HEK293 (cell line): Measurements from ENCODE around the gene MICU1.
"Not testable (repeated sequence)": the region's sequence is repeated elsewhere in the genome, so short reads cannot be mapped to it uniquely, and the experiment has no call there.

Experiments used
- CTCF ChIA-PET: fragments of 350-600 bp; formaldehyde crosslinking; extraction: SDS; loops from one replicate; lab custom pipeline; 2021; ENCODE audit warnings: antibody characterized with exemption; lab: Yijun Ruan, JAX
- POLR2A ChIA-PET: fragments of 300-600 bp; formaldehyde crosslinking; extraction: SDS; loops from one replicate; lab custom pipeline; 2020; ENCODE audit warnings: antibody characterized with exemption, inconsistent platforms; lab: Yijun Ruan, JAX
- H3K27ac ChIP-seq: fragments of 200-500 bp; sonication (Bioruptor generic); 2 replicates; pipeline ENCODE4 v1.5.1; 2014; ENCODE audit warnings: low read depth, low read length, control low read depth, inconsistent platforms; ENCODE audit errors: extremely low read depth
- H3K36me3 ChIP-seq, 2 experiments: fragments of 200-500 bp in 1 of 2; sonication (Bioruptor generic) in 1 of 2; 1 replicate in 1 of 2; 2 replicates in 1 of 2; pipeline ENCODE4 v1.5.1; 2014 to 2017; ENCODE audit warnings: inconsistent platforms in 2 of 2, low read length in 2 of 2; ENCODE audit not compliant: control insufficient read depth in 2 of 2, insufficient read depth in 1 of 2
- H3K4me1 ChIP-seq: fragments of 200-500 bp; sonication (Bioruptor generic); 2 replicates; pipeline ENCODE4 v1.5.1; 2014; ENCODE audit warnings: mild to moderate bottlenecking, low read length, inconsistent platforms; ENCODE audit not compliant: control insufficient read depth, insufficient read depth
- H3K4me3 ChIP-seq: 2 replicates; pipeline ENCODE4 v1.5.1; 2011; ENCODE audit warnings: low read depth, mild to moderate bottlenecking, control low read depth, low read length, moderate library complexity
- H3K9me3 ChIP-seq: fragments of 200-500 bp; sonication (Bioruptor generic); 2 replicates; pipeline ENCODE4 v1.5.1; 2014; ENCODE audit warnings: low read depth, low read length, inconsistent platforms; ENCODE audit not compliant: control insufficient read depth, insufficient read depth
- BCL11B ChIP-seq: fragments of 450-650 bp; formaldehyde crosslinking; IDR thresholded peaks from 2 replicates; pipeline ENCODE4 v1.5.1; 2016; ENCODE audit warnings: low read depth, missing biosample characterization, missing genetic modification characterization
- EGR2 ChIP-seq: fragments of 450-650 bp; formaldehyde crosslinking; IDR thresholded peaks from 2 replicates; pipeline ENCODE4 v1.5.1; 2016; ENCODE audit warnings: low read depth, missing biosample characterization, missing genetic modification characterization
- KLF16 ChIP-seq: fragments of 450-650 bp; formaldehyde crosslinking; IDR thresholded peaks from 2 replicates; pipeline ENCODE4 v1.5.1; 2017; ENCODE audit warnings: missing biosample characterization, missing genetic modification characterization
- KLF8 ChIP-seq: fragments of 450-650 bp; formaldehyde crosslinking; IDR thresholded peaks from 2 replicates; pipeline ENCODE4 v1.5.1; 2016; ENCODE audit warnings: missing biosample characterization, missing genetic modification characterization
- MEIS1 ChIP-seq: sonication (generic); formaldehyde crosslinking; IDR thresholded peaks from 2 replicates; pipeline ENCODE4 v1.8.1; 2022; ENCODE audit warnings: missing genetic modification reagents, mild to moderate bottlenecking, borderline replicate concordance
- YY1 ChIP-seq: fragments of 450-650 bp; formaldehyde crosslinking; IDR thresholded peaks from 2 replicates; pipeline ENCODE4 v1.5.1; 2018; ENCODE audit warnings: missing biosample characterization, missing genetic modification characterization
- ZBTB7A ChIP-seq: fragments of 450-650 bp; formaldehyde crosslinking; IDR thresholded peaks from 2 replicates; pipeline ENCODE4 v1.5.1; 2016; ENCODE audit warnings: low read depth, missing biosample characterization, missing genetic modification characterization
- ZFP3 ChIP-seq: fragments of 450-650 bp; formaldehyde crosslinking; IDR thresholded peaks from 2 replicates; pipeline ENCODE4 v1.5.1; 2016; ENCODE audit warnings: low read depth, missing biosample characterization, missing genetic modification characterization
- ZNF138 ChIP-seq: fragments of 450-650 bp; formaldehyde crosslinking; IDR thresholded peaks from 2 replicates; pipeline ENCODE4 v1.5.1; 2016; ENCODE audit warnings: missing biosample characterization, missing genetic modification characterization, borderline replicate concordance
- ZNF140 ChIP-seq: fragments of 450-650 bp; formaldehyde crosslinking; IDR thresholded peaks from 2 replicates; pipeline ENCODE4 v1.5.1; 2016; ENCODE audit warnings: missing biosample characterization, missing genetic modification characterization
- ZNF175 ChIP-seq: fragments of 450-650 bp; formaldehyde crosslinking; IDR thresholded peaks from 2 replicates; pipeline ENCODE4 v1.5.1; 2016; ENCODE audit warnings: missing biosample characterization, missing genetic modification characterization
- ZNF473 ChIP-seq: fragments of 450-650 bp; formaldehyde crosslinking; IDR thresholded peaks from 2 replicates; pipeline ENCODE4 v1.5.1; 2017; ENCODE audit warnings: missing biosample characterization, missing genetic modification characterization
- ZNF549 ChIP-seq: fragments of 450-650 bp; IDR thresholded peaks from 2 replicates; pipeline ENCODE4 v1.5.1; 2018; ENCODE audit warnings: missing biosample characterization, missing genetic modification characterization, mild to moderate bottlenecking, inconsistent platforms, moderate library complexity
- ZSCAN16 ChIP-seq: fragments of 450-650 bp; formaldehyde crosslinking; IDR thresholded peaks from 2 replicates; pipeline ENCODE4 v1.5.1; 2016; ENCODE audit warnings: missing biosample characterization, missing genetic modification characterization
- TF ChIP-seq, protein P1 (sequence below): fragments of 450-650 bp; formaldehyde crosslinking; IDR thresholded peaks from 2 replicates; pipeline ENCODE4 v1.5.1; 2016; ENCODE audit warnings: missing biosample characterization, missing genetic modification characterization
- TF ChIP-seq, protein P2 (sequence below): fragments of 450-650 bp; IDR thresholded peaks from 2 replicates; pipeline ENCODE4 v1.5.1; 2018; ENCODE audit warnings: missing biosample characterization, missing genetic modification characterization
- TF ChIP-seq, protein P3 (sequence below): fragments of 450-650 bp; formaldehyde crosslinking; IDR thresholded peaks from 2 replicates; pipeline ENCODE4 v1.5.1; 2016; ENCODE audit warnings: missing biosample characterization, missing genetic modification characterization
- TF ChIP-seq, protein P4 (sequence below): fragments of 450-650 bp; formaldehyde crosslinking; IDR thresholded peaks from 2 replicates; pipeline ENCODE4 v1.5.1; 2016; ENCODE audit warnings: missing biosample characterization, missing genetic modification characterization

MICU1 gene

DNA sequence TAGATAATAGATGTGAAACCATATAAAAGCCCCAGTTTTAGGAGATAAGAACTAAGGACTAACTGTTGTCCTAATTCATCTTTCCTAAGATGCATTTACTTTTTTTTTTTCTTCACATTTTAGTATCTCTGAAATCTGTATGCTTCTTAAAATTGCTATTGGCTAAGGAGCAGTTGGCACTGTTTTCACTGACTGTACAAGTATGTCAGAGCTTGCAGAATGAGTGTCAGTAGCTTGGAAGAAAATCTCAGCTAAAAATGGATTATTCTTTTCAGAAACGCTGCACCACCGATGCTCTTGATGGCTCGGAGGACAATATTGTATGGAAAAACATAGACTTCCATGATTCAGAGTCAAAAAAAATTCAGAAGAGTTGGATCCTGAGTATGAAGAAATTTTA is 180.0 kb downstream of the MICU1 start (continued):
- TF ChIP-seq ZFP3 (no peak), ZNF175 (no peak), EGR2 (tag by site-specific recombination) (no peak), MEIS1 (CRISPR knock-in tag) (no peak), YY1 (tag by site-specific recombination) (no peak), ZNF140 (tag by site-specific recombination) (no peak), ZSCAN16 (tag by site-specific recombination) (no peak), BCL11B (tag by site-specific recombination) (no peak)
- TF ChIP-seq, protein P1, sequence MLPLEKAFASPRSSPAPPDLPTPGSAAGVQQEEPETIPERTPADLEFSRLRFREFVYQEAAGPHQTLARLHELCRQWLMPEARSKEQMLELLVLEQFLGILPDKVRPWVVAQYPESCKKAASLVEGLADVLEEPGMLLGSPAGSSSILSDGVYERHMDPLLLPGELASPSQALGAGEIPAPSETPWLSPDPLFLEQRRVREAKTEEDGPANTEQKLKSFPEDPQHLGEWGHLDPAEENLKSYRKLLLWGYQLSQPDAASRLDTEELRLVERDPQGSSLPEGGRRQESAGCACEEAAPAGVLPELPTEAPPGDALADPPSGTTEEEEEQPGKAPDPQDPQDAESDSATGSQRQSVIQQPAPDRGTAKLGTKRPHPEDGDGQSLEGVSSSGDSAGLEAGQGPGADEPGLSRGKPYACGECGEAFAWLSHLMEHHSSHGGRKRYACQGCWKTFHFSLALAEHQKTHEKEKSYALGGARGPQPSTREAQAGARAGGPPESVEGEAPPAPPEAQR (tag by site-specific recombination): no peak
- TF ChIP-seq, protein P2, sequence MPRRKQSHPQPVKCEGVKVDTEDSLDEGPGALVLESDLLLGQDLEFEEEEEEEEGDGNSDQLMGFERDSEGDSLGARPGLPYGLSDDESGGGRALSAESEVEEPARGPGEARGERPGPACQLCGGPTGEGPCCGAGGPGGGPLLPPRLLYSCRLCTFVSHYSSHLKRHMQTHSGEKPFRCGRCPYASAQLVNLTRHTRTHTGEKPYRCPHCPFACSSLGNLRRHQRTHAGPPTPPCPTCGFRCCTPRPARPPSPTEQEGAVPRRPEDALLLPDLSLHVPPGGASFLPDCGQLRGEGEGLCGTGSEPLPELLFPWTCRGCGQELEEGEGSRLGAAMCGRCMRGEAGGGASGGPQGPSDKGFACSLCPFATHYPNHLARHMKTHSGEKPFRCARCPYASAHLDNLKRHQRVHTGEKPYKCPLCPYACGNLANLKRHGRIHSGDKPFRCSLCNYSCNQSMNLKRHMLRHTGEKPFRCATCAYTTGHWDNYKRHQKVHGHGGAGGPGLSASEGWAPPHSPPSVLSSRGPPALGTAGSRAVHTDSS (tag by site-specific recombination): no peak
- TF ChIP-seq, protein P3, sequence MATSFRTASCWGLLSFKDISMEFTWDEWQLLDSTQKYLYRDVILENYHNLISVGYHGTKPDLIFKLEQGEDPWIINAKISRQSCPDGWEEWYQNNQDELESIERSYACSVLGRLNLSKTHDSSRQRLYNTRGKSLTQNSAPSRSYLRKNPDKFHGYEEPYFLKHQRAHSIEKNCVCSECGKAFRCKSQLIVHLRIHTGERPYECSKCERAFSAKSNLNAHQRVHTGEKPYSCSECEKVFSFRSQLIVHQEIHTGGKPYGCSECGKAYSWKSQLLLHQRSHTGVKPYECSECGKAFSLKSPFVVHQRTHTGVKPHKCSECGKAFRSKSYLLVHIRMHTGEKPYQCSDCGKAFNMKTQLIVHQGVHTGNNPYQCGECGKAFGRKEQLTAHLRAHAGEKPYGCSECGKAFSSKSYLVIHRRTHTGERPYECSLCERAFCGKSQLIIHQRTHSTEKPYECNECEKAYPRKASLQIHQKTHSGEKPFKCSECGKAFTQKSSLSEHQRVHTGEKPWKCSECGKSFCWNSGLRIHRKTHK (tag by site-specific recombination): no peak
- TF ChIP-seq, all 188 proteins: peak for 0

DNA sequence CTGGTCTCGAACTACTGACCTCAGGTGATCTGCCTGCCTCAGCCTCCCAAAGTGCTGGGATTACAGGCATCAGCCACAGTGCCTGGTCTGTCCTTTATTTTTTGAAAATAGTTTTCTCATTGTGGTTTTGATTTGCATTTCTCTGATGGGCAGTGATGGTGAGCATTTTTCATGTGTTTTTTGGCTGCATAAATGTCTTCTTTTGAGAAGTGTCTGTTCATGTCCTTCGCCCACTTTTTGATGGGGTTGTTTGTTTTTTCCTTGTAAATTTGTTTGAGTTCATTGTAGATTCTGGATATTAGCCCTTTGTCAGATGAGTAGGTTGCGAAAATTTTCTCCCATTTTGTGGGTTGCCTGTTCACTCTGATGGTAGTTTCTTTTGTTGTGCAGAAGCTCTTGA is 182.9 kb downstream of the MICU1 start:
- H3K27ac ChIP-seq, H3K9me3 ChIP-seq, POLR2A ChIA-PET, H3K36me3 ChIP-seq, H3K4me1 ChIP-seq, H3K4me3 ChIP-seq: not testable (repeated sequence)
- CTCF ChIA-PET: interaction anchor here (0.7 kb wide), 1 partner anchor 35 kb away, joined by 4 read pairs; no protein-coding TSS in a partner anchor

DNA sequence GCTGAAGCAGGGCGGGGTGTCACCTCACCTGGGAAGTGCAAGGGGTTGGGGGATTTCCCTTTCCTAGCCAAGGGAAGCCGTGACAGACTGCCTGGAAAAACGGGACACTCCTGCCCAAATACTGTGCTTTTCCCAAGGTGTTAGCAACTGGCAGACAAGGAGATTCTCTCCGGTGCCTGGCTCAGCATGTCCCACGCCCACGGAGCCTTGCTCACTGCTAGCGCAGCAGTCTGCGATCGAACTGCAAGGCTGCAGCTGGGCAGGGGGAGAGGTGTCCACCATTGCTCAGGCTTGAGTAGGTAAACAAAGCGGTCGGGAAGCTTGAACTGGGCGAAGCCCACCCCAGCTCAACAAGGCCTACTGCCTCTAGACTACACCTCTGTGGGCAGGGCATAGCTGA is 190.3 kb downstream of the MICU1 start:
- POLR2A ChIA-PET: no interaction called here
- CTCF ChIA-PET: interaction anchor here (0.6 kb wide), 1 partner anchor 462 kb away, joined by 3 read pairs; no protein-coding TSS in a partner anchor
- Histone ChIP-seq H3K36me3 (no peaks in the 10 kb centered on the region), H3K9me3 (no peaks in the 10 kb centered on the region), H3K27ac (no peak overlapping the region), H3K4me1 (no peaks in the 10 kb centered on the region), H3K4me3 (no peak overlapping the region)
- TF ChIP-seq, protein P4, sequence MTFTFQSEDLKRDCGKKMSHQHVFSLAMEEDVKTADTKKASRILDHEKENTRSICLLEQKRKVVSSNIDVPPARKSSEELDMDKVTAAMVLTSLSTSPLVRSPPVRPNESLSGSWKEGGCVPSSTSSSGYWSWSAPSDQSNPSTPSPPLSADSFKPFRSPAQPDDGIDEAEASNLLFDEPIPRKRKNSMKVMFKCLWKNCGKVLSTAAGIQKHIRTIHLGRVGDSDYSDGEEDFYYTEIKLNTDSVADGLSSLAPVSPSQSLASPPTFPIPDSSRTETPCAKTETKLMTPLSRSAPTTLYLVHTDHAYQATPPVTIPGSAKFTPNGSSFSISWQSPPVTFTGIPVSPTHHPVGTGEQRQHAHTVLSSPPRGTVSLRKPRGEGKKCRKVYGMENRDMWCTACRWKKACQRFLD: no peak
- TF ChIP-seq KLF16 (tag by site-specific recombination) (no peak), ZNF138 (tag by site-specific recombination) (no peak), KLF8 (tag by site-specific recombination) (no peak), ZNF473 (no peak), ZBTB7A (tag by site-specific recombination) (no peak), ZNF549 (tag by site-specific recombination) (no peak)

DNA sequence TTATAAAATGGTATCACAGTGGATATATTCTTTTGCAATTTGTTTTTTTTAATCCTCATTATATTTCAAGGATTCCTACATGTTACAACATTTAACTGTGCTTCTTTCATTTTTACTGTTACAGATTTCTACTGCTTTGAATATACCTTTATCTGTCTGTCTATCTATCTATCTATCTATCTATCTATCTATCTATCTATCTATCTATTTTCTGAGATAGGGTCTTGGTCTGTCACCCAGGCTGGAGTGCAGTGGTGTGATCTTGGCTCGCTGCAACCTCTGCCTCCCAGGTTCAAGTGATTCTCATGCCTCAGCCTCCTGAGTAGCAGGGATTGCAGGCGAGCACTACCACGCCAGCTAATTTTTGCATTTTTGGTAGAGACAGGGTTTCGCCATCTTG is 194.9 kb downstream of the MICU1 start:
- POLR2A ChIA-PET, CTCF ChIA-PET, H3K9me3 ChIP-seq, H3K27ac ChIP-seq, H3K4me3 ChIP-seq, H3K36me3 ChIP-seq, H3K4me1 ChIP-seq: not testable (repeated sequence)
